ENCODE data around the gene RNU7-1. TPM values are rescaled to one million over a fixed set of nuclear protein-coding genes. Genes with fewer than 3 reads are reported as not detected.
"Not testable (repeated sequence)": the region's sequence is repeated elsewhere in the genome, so short reads cannot be mapped to it uniquely, and the experiment has no call there.

The RNU7-1 gene
- polyA plus RNA-seq (ENCODE audit: insufficient read length), result not detected

- peak; percentile 90 for DNase-seq
These were observed at the start of gene RNU7-1, which contains the start of gene C12orf57 for GRCh38 chr12:6943722-6944380. TSS of gene RNU7-1 (plus strand) at chr12:6943816. TSS of gene C12orf57 (plus strand) at chr12:6944022. CDS start at chr12:6944122, 100 bp downstream.

- DNase-seq, result no peak
These were observed 49.3 kb upstream of the RNU7-1 start for GRCh38 chr12:6894321-6894720.

GRCh38 chr12:6896846-6897435, 46.7 kb upstream of the RNU7-1 start:
- DNase-seq, result no peak

GRCh38 chr12:6899427-6899826, 44.2 kb upstream of the RNU7-1 start:
- no peak for DNase-seq

GRCh38 chr12:6899837-6900519, 43.6 kb upstream of the RNU7-1 start:
- DNase-seq, result no peak

GRCh38 chr12:6902448-6902847, 41.2 kb upstream of the RNU7-1 start:
- DNase-seq, result no peak

GRCh38 chr12:6903722-6904121, 39.9 kb upstream of the RNU7-1 start:
- no peak for DNase-seq

- DNase-seq, result peak; percentile 97
These were observed 39.0 kb upstream of the RNU7-1 start, which contains the start of gene LRRC23 for GRCh38 chr12:6904280-6905276. TSS of gene LRRC23 (plus strand) at chr12:6904822. CDS start at chr12:6905634, 812 bp downstream.

- no peak for DNase-seq
These were observed 38.1 kb upstream of the RNU7-1 start for GRCh38 chr12:6905414-6906040.

- DNase-seq, result not testable (repeated sequence)
These were observed 35.5 kb upstream of the RNU7-1 start for GRCh38 chr12:6908141-6908540.

- DNase-seq, result no peak
These were observed 34.0 kb upstream of the RNU7-1 start for GRCh38 chr12:6909421-6910145.

- no peak for DNase-seq
These were observed 31.3 kb upstream of the RNU7-1 start for GRCh38 chr12:6912164-6912935.

GRCh38 chr12:6914246-6914946, 29.2 kb upstream of the RNU7-1 start, which contains the start of gene ENO2:
TSS of gene ENO2 (plus strand) at chr12:6914580. CDS start at chr12:6915833, 1,253 bp downstream.
- DNase-seq, result no peak

GRCh38 chr12:6914947-6915788, 28.4 kb upstream of the RNU7-1 start:
- no peak for DNase-seq

- no peak for DNase-seq
These were observed 27.8 kb upstream of the RNU7-1 start for GRCh38 chr12:6915789-6916285.

GRCh38 chr12:6916426-6917200, 27.0 kb upstream of the RNU7-1 start:
- no peak for DNase-seq

- no peak for DNase-seq
These were observed 26.0 kb upstream of the RNU7-1 start for GRCh38 chr12:6917491-6918231.

Data from hindlimb muscle (tissue), 1 donor.